Uterus (tissue), 2 donors: ENCODE data around the gene SIN3A.
"Not testable (repeated sequence)": the region's sequence is repeated elsewhere in the genome, so short reads cannot be mapped to it uniquely, and the experiment has no call there.

Experiments used
- POLR2A ChIP-seq, 2 donors: fragments of 450-650 bp; IDR thresholded peaks; one replicate each; pipeline ENCODE4 v1.6.1; 2016; ENCODE audit warnings: antibody characterized with exemption in 2 of 2, mild to moderate bottlenecking in 1 of 2, moderate library complexity in 1 of 2
- TF ChIP-seq, protein P1 (sequence below), 4 experiments: fragments of 200-600 bp in 2 of 4; fragments of 450-650 bp in 2 of 4; sonication (generic) in 2 of 4; IDR thresholded peaks; one replicate each; pipeline ENCODE4 v1.5.1; 2016 to 2019; ENCODE audit warnings: antibody characterized with exemption in 4 of 4, mild to moderate bottlenecking in 2 of 4, moderate library complexity in 1 of 4

GRCh38 chr15:75383986-75384385 lies 67.5 kb downstream of the SIN3A start:
- TF ChIP-seq POLR2A (IDR thresholded peaks at IDR 0.05) = not testable (repeated sequence)
- TF ChIP-seq, protein P1, sequence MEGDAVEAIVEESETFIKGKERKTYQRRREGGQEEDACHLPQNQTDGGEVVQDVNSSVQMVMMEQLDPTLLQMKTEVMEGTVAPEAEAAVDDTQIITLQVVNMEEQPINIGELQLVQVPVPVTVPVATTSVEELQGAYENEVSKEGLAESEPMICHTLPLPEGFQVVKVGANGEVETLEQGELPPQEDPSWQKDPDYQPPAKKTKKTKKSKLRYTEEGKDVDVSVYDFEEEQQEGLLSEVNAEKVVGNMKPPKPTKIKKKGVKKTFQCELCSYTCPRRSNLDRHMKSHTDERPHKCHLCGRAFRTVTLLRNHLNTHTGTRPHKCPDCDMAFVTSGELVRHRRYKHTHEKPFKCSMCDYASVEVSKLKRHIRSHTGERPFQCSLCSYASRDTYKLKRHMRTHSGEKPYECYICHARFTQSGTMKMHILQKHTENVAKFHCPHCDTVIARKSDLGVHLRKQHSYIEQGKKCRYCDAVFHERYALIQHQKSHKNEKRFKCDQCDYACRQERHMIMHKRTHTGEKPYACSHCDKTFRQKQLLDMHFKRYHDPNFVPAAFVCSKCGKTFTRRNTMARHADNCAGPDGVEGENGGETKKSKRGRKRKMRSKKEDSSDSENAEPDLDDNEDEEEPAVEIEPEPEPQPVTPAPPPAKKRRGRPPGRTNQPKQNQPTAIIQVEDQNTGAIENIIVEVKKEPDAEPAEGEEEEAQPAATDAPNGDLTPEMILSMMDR (IDR thresholded peaks at IDR 0.05) = not testable (repeated sequence)
